ENCODE measurements around the gene AGBL3.

AGBL3 gene

GRCh38 chr7:135150072-135150782 lies 163.9 kb downstream of the AGBL3 start:
- no peak for DNase-seq

- no peak for DNase-seq
Observed at GRCh38 chr7:135151132-135151531, 164.8 kb downstream of the AGBL3 start.

GRCh38 chr7:135151533-135151932 lies 165.2 kb downstream of the AGBL3 start:
- no peak for DNase-seq

- DNase-seq, result no peak
Observed at GRCh38 chr7:135152442-135152841, 166.1 kb downstream of the AGBL3 start.

- DNase-seq, result no peak
Observed at GRCh38 chr7:135154734-135155133, 168.4 kb downstream of the AGBL3 start.

- DNase-seq, result no peak
Observed at GRCh38 chr7:135156290-135156689, 170.0 kb downstream of the AGBL3 start.

GRCh38 chr7:135158141-135158655 lies 171.9 kb downstream of the AGBL3 start:
- no peak for DNase-seq

- DNase-seq, result no peak
Observed at GRCh38 chr7:135158874-135159273, 172.6 kb downstream of the AGBL3 start.

- DNase-seq, result no peak
Observed at GRCh38 chr7:135159359-135160085, 173.2 kb downstream of the AGBL3 start.

GRCh38 chr7:135160098-135160857 lies 174.0 kb downstream of the AGBL3 start:
- no peak for DNase-seq

GRCh38 chr7:135160858-135161653 lies 174.7 kb downstream of the AGBL3 start:
- DNase-seq, result no peak

- DNase-seq, result no peak
Observed at GRCh38 chr7:135161669-135162068, 175.4 kb downstream of the AGBL3 start.

GRCh38 chr7:135162382-135163001 lies 176.2 kb downstream of the AGBL3 start:
- no peak for DNase-seq

- no peak for DNase-seq
Observed at GRCh38 chr7:135164357-135165061, 178.2 kb downstream of the AGBL3 start.

GRCh38 chr7:135165862-135166261 lies 179.6 kb downstream of the AGBL3 start:
- DNase-seq, result no peak

GRCh38 chr7:135166338-135166990 lies 180.2 kb downstream of the AGBL3 start:
- no peak for DNase-seq

GRCh38 chr7:135167365-135167917 lies 181.1 kb downstream of the AGBL3 start:
- DNase-seq, result no peak

GRCh38 chr7:135168001-135168400 lies 181.7 kb downstream of the AGBL3 start:
- DNase-seq, result no peak

GRCh38 chr7:135168489-135169140 lies 182.3 kb downstream of the AGBL3 start:
- no peak for DNase-seq

All from NCI-H1930 (cell line).